ENCODE measurements around the gene CREB3L4.
A peak's percentile ranks its signal among the peaks of the same experiment; 100 is the strongest.

CREB3L4 gene

GRCh38 chr1:153967107-153967999 lies at the start of gene CREB3L4:
Gene CREB3L4 (plus strand): TSS chr1:153967902. CDS start chr1:153968526, 624 bp downstream.
- in situ Hi-C loops (cut with HindIII; ENCODE audit: low pct_ligation_motif_present, low pct_unique_long_range_greater_than_20kb, low sequenced_read_pairs): no loop called here
- peak; percentile 98 for DNase-seq

- peak; percentile 9 for DNase-seq
- in situ Hi-C loops (cut with HindIII; ENCODE audit: low pct_ligation_motif_present, low pct_unique_long_range_greater_than_20kb, low sequenced_read_pairs): no loop called here
Observed at GRCh38 chr1:153919876-153920852, 47.5 kb upstream of the CREB3L4 start.

GRCh38 chr1:153921080-153921802 lies 46.5 kb upstream of the CREB3L4 start:
- DNase-seq: no peak
- in situ Hi-C loops (cut with HindIII; ENCODE audit: low pct_ligation_motif_present, low pct_unique_long_range_greater_than_20kb, low sequenced_read_pairs): no loop called here

GRCh38 chr1:153921803-153922075 lies 46.0 kb upstream of the CREB3L4 start:
- in situ Hi-C loops (cut with HindIII; ENCODE audit: low pct_ligation_motif_present, low pct_unique_long_range_greater_than_20kb, low sequenced_read_pairs): no loop called here
- DNase-seq: peak; percentile 37

- DNase-seq: peak; percentile 72
Observed at GRCh38 chr1:153922076-153922971, 45.4 kb upstream of the CREB3L4 start.

GRCh38 chr1:153922972-153923925 lies 44.5 kb upstream of the CREB3L4 start, which contains the start of gene GATAD2B:
Gene GATAD2B (minus strand): TSS chr1:153922972. CDS start chr1:153828347, 94,625 bp downstream.
- in situ Hi-C loops (cut with HindIII; ENCODE audit: low pct_ligation_motif_present, low pct_unique_long_range_greater_than_20kb, low sequenced_read_pairs): no loop called here
- DNase-seq: peak; percentile 100

More at GRCh38 chr1:153922076-153922971, 45.4 kb upstream of the CREB3L4 start:
- in situ Hi-C loops (cut with HindIII; ENCODE audit: low pct_ligation_motif_present, low pct_unique_long_range_greater_than_20kb, low sequenced_read_pairs): no loop called here

- in situ Hi-C loops (cut with HindIII; ENCODE audit: low pct_ligation_motif_present, low pct_unique_long_range_greater_than_20kb, low sequenced_read_pairs): no loop called here
Observed at GRCh38 chr1:153926405-153926804, 41.3 kb upstream of the CREB3L4 start.

GRCh38 chr1:153928245-153928644 lies 39.5 kb upstream of the CREB3L4 start:
- DNase-seq: no peak
- in situ Hi-C loops (cut with HindIII; ENCODE audit: low pct_ligation_motif_present, low pct_unique_long_range_greater_than_20kb, low sequenced_read_pairs): no loop called here

More at GRCh38 chr1:153926405-153926804, 41.3 kb upstream of the CREB3L4 start:
- no peak for DNase-seq

GRCh38 chr1:153928791-153929341 lies 38.8 kb upstream of the CREB3L4 start:
- in situ Hi-C loops (cut with HindIII; ENCODE audit: low pct_ligation_motif_present, low pct_unique_long_range_greater_than_20kb, low sequenced_read_pairs): no loop called here
- no peak for DNase-seq

GRCh38 chr1:153929426-153929825 lies 38.3 kb upstream of the CREB3L4 start:
- DNase-seq: no peak
- in situ Hi-C loops (cut with HindIII; ENCODE audit: low pct_ligation_motif_present, low pct_unique_long_range_greater_than_20kb, low sequenced_read_pairs): no loop called here

GRCh38 chr1:153929981-153930948 lies 37.4 kb upstream of the CREB3L4 start:
- in situ Hi-C loops (cut with HindIII; ENCODE audit: low pct_ligation_motif_present, low pct_unique_long_range_greater_than_20kb, low sequenced_read_pairs): no loop called here
- DNase-seq: no peak

GRCh38 chr1:153932156-153933131 lies 35.3 kb upstream of the CREB3L4 start:
- no peak for DNase-seq
- in situ Hi-C loops (cut with HindIII; ENCODE audit: low pct_ligation_motif_present, low pct_unique_long_range_greater_than_20kb, low sequenced_read_pairs): no loop called here

GRCh38 chr1:153933430-153933829 lies 34.3 kb upstream of the CREB3L4 start:
- DNase-seq: no peak
- in situ Hi-C loops (cut with HindIII; ENCODE audit: low pct_ligation_motif_present, low pct_unique_long_range_greater_than_20kb, low sequenced_read_pairs): no loop called here

GRCh38 chr1:153933955-153934354 lies 33.7 kb upstream of the CREB3L4 start:
- in situ Hi-C loops (cut with HindIII; ENCODE audit: low pct_ligation_motif_present, low pct_unique_long_range_greater_than_20kb, low sequenced_read_pairs): no loop called here
- no peak for DNase-seq
